ENCODE data around the gene UCHL3. TPM values are rescaled to one million over a fixed set of nuclear protein-coding genes. Genes with fewer than 3 reads are reported as not detected.

The UCHL3 gene
- total RNA-seq, 1 experiment from 2014 or later = 54.7 TPM

- H3K9me3 ChIP-seq (ENCODE audit: low read depth, low read length, poor library complexity, severe bottlenecking) = no peaks in the 10 kb centered on the region
- no peak overlapping the region for H3K4me3 ChIP-seq (ENCODE audit: low read depth, low read length, poor library complexity, severe bottlenecking)
- TF ChIP-seq CTCF (conservative IDR thresholded peaks at IDR 0.05; ENCODE audit: low read depth, low read length) (no peak), EZH2 (IDR thresholded peaks at IDR 0.05; ENCODE audit: borderline replicate concordance, low read depth, low read length, poor library complexity, severe bottlenecking) (no peak)
- no TSS peak for BruUV-seq (replicated peaks)
- no peaks in the 10 kb centered on the region for H3K27me3 ChIP-seq (replicated peaks; ENCODE audit: insufficient read depth, low read depth, low read length, poor library complexity)
- H3K4me1 ChIP-seq (ENCODE audit: insufficient read depth, low read length, poor library complexity, severe bottlenecking) = no peaks in the 10 kb centered on the region
- intact Hi-C loops (cut with micrococcal nuclease; ENCODE audit: unreplicated experiment) = no loop called here
- DNase-seq (ENCODE audit: low spot score) = no peak
- ChIA-PET CTCF (no interaction called here), POLR2A (ENCODE audit: low non-redundant PET) (no interaction called here)
- H3K27ac ChIP-seq (ENCODE audit: low read depth, low read length, poor library complexity, severe bottlenecking) = no peak overlapping the region
- H3K36me3 ChIP-seq (ENCODE audit: insufficient read depth, low read length, poor library complexity, severe bottlenecking) = no peaks in the 10 kb centered on the region
Measured at GRCh38 chr13:75558145-75558840, 8.7 kb downstream of the UCHL3 start.

- H3K27ac ChIP-seq (ENCODE audit: low read depth, low read length, poor library complexity, severe bottlenecking) = no peak overlapping the region
- no peaks in the 10 kb centered on the region for H3K27me3 ChIP-seq (replicated peaks; ENCODE audit: insufficient read depth, low read depth, low read length, poor library complexity)
- H3K9me3 ChIP-seq (ENCODE audit: low read depth, low read length, poor library complexity, severe bottlenecking) = no peaks in the 10 kb centered on the region
- intact Hi-C loops (cut with micrococcal nuclease; ENCODE audit: unreplicated experiment) = loop anchor here (5.0 kb wide), 1 partner anchor 306 kb away; no protein-coding TSS in a partner anchor
- ChIA-PET POLR2A (ENCODE audit: low non-redundant PET) (no interaction called here), CTCF (no interaction called here)
- BruUV-seq (replicated peaks) = no TSS peak
- TF ChIP-seq CTCF (conservative IDR thresholded peaks at IDR 0.05; ENCODE audit: low read depth, low read length) = peak; percentile 54
- TF ChIP-seq EZH2 (IDR thresholded peaks at IDR 0.05; ENCODE audit: borderline replicate concordance, low read depth, low read length, poor library complexity, severe bottlenecking) = no peak
- peak; percentile 46 for DNase-seq (ENCODE audit: low spot score)
- peaks cover 4% of the 10 kb centered on the region for H3K36me3 ChIP-seq (ENCODE audit: insufficient read depth, low read length, poor library complexity, severe bottlenecking)
- no peaks in the 10 kb centered on the region for H3K4me1 ChIP-seq (ENCODE audit: insufficient read depth, low read length, poor library complexity, severe bottlenecking)
- H3K4me3 ChIP-seq (ENCODE audit: low read depth, low read length, poor library complexity, severe bottlenecking) = no peak overlapping the region
Measured at GRCh38 chr13:75566658-75567057, 17.1 kb downstream of the UCHL3 start.

GRCh38 chr13:75569576-75569975 lies 20.0 kb downstream of the UCHL3 start:
- BruUV-seq (replicated peaks) = no TSS peak
- Histone ChIP-seq H3K4me3 (ENCODE audit: low read depth, low read length, poor library complexity, severe bottlenecking) (no peak overlapping the region), H3K27ac (ENCODE audit: low read depth, low read length, poor library complexity, severe bottlenecking) (no peak overlapping the region), H3K27me3 (replicated peaks; ENCODE audit: insufficient read depth, low read depth, low read length, poor library complexity) (no peaks in the 10 kb centered on the region), H3K36me3 (ENCODE audit: insufficient read depth, low read length, poor library complexity, severe bottlenecking) (peaks cover 4% of the 10 kb centered on the region), H3K9me3 (ENCODE audit: low read depth, low read length, poor library complexity, severe bottlenecking) (no peaks in the 10 kb centered on the region), H3K4me1 (ENCODE audit: insufficient read depth, low read length, poor library complexity, severe bottlenecking) (no peaks in the 10 kb centered on the region)
- intact Hi-C loops (cut with micrococcal nuclease; ENCODE audit: unreplicated experiment) = loop anchor here (5.0 kb wide), 1 partner anchor 303 kb away; no protein-coding TSS in a partner anchor
- DNase-seq (ENCODE audit: low spot score) = no peak
- TF ChIP-seq CTCF (conservative IDR thresholded peaks at IDR 0.05; ENCODE audit: low read depth, low read length) = no peak
- no peak for TF ChIP-seq EZH2 (IDR thresholded peaks at IDR 0.05; ENCODE audit: borderline replicate concordance, low read depth, low read length, poor library complexity, severe bottlenecking)
- POLR2A ChIA-PET (ENCODE audit: low non-redundant PET) = no interaction called here
- CTCF ChIA-PET = no interaction called here
